H1 (cell line): ENCODE data around the gene CCDC197.

ENCODE experiments used
- CREB1 ChIP-seq: IDR thresholded peaks from 2 replicates; pipeline ENCODE4 v1.6.1; 2012; ENCODE audit warnings: inconsistent platforms
- CTCF ChIP-seq, 3 experiments: IDR thresholded peaks; 1 replicate in 2 of 3; 2 replicates in 1 of 3; pipeline versions ENCODE4 v1.5.1 to v1.6.1; 2011; ENCODE audit warnings: low read length in 3 of 3, mild to moderate bottlenecking in 3 of 3, inconsistent platforms in 2 of 3, low read depth in 1 of 3, moderate library complexity in 1 of 3; ENCODE audit not compliant: insufficient read depth in 1 of 3; ENCODE audit errors: control extremely low read depth in 1 of 3
- EZH2 ChIP-seq: fragments of 200-600 bp; sonication (generic); IDR thresholded peaks from 2 replicates; pipeline ENCODE4 v1.7.1; 2012; ENCODE audit warnings: low read depth, mild to moderate bottlenecking, moderate library complexity, low read length, inconsistent platforms; ENCODE audit not compliant: severe bottlenecking
- HDAC2 ChIP-seq, 2 experiments: fragments of 300-600 bp in 1 of 2; sonication (generic) in 1 of 2; IDR thresholded peaks; 2 replicates each; pipeline ENCODE4 v1.6.1; 2011 to 2012; ENCODE audit warnings: low read depth in 2 of 2, low read length in 2 of 2, mild to moderate bottlenecking in 2 of 2, moderate library complexity in 2 of 2, borderline replicate concordance in 1 of 2, inconsistent platforms in 1 of 2
- HDAC6 ChIP-seq: IDR thresholded peaks from one replicate; pipeline ENCODE4 v1.7.1; 2012; ENCODE audit warnings: low read depth, mild to moderate bottlenecking, inconsistent platforms, low read length, moderate library complexity
- KDM5A ChIP-seq: fragments of 200-600 bp; IDR thresholded peaks from 2 replicates; pipeline ENCODE4 v1.7.1; 2012; ENCODE audit warnings: mild to moderate bottlenecking, low read length, inconsistent platforms, mixed read lengths
- POLR2AphosphoS5 ChIP-seq: IDR thresholded peaks from 2 replicates; pipeline ENCODE4 v1.6.1; 2011; ENCODE audit warnings: low read depth, low read length
- RAD21 ChIP-seq, 2 experiments: IDR thresholded peaks in 1 of 2; conservative IDR thresholded peaks in 1 of 2; 2 replicates each; pipeline ENCODE4 v1.6.1; 2011; ENCODE audit warnings: low read depth in 2 of 2, low read length in 2 of 2, improper control_type of control experiment in 1 of 2, inconsistent platforms in 1 of 2, mild to moderate bottlenecking in 1 of 2, moderate library complexity in 1 of 2
- SAP30 ChIP-seq: fragments of 300-600 bp; sonication (generic); IDR thresholded peaks from 2 replicates; pipeline ENCODE4 v1.7.1; 2012; ENCODE audit warnings: low read length, moderate library complexity, mild to moderate bottlenecking, inconsistent platforms; ENCODE audit not compliant: insufficient read depth, insufficient replicate concordance
- SRF ChIP-seq: IDR thresholded peaks from 2 replicates; pipeline ENCODE4 v1.6.1; 2011; ENCODE audit warnings: mild to moderate bottlenecking, low read depth, low read length, moderate library complexity

- TF ChIP-seq HDAC2 (IDR thresholded peaks at IDR 0.05; ENCODE audit: borderline replicate concordance in 1 of 2, low read depth in 2 of 2, low read length in 2 of 2) (no peak), SAP30 (no peak), POLR2AphosphoS5 (no peak), RAD21 (IDR thresholded peaks at IDR 0.05 in 1 of 2, conservative IDR thresholded peaks at IDR 0.05 in 1 of 2; ENCODE audit: low read depth in 2 of 2, low read length in 2 of 2) (no peak), CREB1 (no peak), EZH2 (no peak), SRF (no peak), KDM5A (no peak), CTCF (IDR thresholded peaks at IDR 0.05; ENCODE audit: control extremely low read depth in 1 of 3, insufficient read depth in 1 of 3, low read depth in 1 of 3, low read length in 3 of 3) (no peak), HDAC6 (no peak)
These were observed 13.0 kb upstream of the CCDC197 start for GRCh38 chr14:93984070-93984469.
